ENCODE data around the gene S1PR2.

- TF ChIP-seq CTCF (IDR thresholded peaks at IDR 0.05) (no peak), POLR2A (IDR thresholded peaks at IDR 0.05) (no peak)
Measured at GRCh38 chr19:10192922-10193321, 38.2 kb downstream of the S1PR2 start.
